HL-60 (cell line): ENCODE results near the gene TNFRSF8.

Experiments
- DNase-seq, 2 experiments: peaks; one replicate each; pipeline ENCODE4 v3.0.0-alpha.2; 2010 to 2020; ENCODE audit warnings: low read depth in 1 of 2, low spot score in 1 of 2
- H3K27ac ChIP-seq: fragments of 250-450 bp; sonication (Bioruptor Pico); replicated peaks from 2 replicates; pipeline ENCODE4 v1.5.1; 2020; ENCODE audit warnings: mild to moderate bottlenecking, moderate library complexity
- H3K27me3 ChIP-seq: fragments of 250-450 bp; sonication (Bioruptor Pico); 2 replicates; pipeline ENCODE4 v1.5.1; 2021; ENCODE audit warnings: mild to moderate bottlenecking, moderate library complexity; ENCODE audit not compliant: insufficient read depth, poor library complexity, severe bottlenecking
- H3K4me3 ChIP-seq: replicated peaks from 2 replicates; pipeline ENCODE4 v1.5.1; 2011; ENCODE audit warnings: mild to moderate bottlenecking, control low read depth, low read length; ENCODE audit not compliant: insufficient read depth
- CTCF ChIP-seq: IDR thresholded peaks from one replicate; pipeline ENCODE4 v1.5.1; 2011; ENCODE audit warnings: low read length, control low read depth, inconsistent platforms; ENCODE audit not compliant: insufficient read depth
- GABPA ChIP-seq: IDR thresholded peaks from 2 replicates; pipeline ENCODE4 v1.6.1; 2012; ENCODE audit warnings: low read depth
- POLR2AphosphoS5 ChIP-seq: IDR thresholded peaks from 2 replicates; pipeline ENCODE4 v1.6.1; 2012; ENCODE audit warnings: low read depth
- SPI1 ChIP-seq: IDR thresholded peaks from 2 replicates; pipeline ENCODE4 v1.6.1; 2012; ENCODE audit warnings: low read depth, mild to moderate bottlenecking, borderline replicate concordance
- TF ChIP-seq, protein P1 (sequence below): IDR thresholded peaks from 2 replicates; pipeline ENCODE4 v1.6.1; 2012; ENCODE audit warnings: low read depth; ENCODE audit not compliant: insufficient replicate concordance

Gene TNFRSF8

DNA sequence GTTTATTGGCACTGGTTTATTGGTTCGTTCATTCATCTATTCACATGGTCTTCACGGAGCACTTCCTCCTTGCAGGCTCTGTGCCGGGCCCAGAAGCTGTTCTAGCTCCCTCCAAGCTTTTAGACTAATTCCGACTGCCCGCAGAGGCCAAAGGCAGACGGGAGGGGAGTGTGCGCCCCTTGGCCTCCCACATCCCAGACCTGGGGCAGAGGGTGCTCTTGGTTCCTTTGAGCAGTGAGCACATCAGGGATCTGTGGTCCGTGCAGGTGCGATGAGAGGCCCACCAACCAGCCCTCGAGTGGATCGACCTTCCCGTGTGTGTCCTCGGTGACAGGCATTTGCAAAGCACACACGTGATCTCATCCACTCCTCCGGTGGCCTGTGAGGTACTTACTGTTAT, 65.0 kb downstream of the TNFRSF8 start:
- no peaks in the 10 kb centered on the region for H3K27me3 ChIP-seq
- H3K4me3 ChIP-seq, result no peak overlapping the region
- no peak for DNase-seq
- TF ChIP-seq GABPA (no peak), POLR2AphosphoS5 (no peak), CTCF (no peak), SPI1 (no peak)
- TF ChIP-seq, protein P1, sequence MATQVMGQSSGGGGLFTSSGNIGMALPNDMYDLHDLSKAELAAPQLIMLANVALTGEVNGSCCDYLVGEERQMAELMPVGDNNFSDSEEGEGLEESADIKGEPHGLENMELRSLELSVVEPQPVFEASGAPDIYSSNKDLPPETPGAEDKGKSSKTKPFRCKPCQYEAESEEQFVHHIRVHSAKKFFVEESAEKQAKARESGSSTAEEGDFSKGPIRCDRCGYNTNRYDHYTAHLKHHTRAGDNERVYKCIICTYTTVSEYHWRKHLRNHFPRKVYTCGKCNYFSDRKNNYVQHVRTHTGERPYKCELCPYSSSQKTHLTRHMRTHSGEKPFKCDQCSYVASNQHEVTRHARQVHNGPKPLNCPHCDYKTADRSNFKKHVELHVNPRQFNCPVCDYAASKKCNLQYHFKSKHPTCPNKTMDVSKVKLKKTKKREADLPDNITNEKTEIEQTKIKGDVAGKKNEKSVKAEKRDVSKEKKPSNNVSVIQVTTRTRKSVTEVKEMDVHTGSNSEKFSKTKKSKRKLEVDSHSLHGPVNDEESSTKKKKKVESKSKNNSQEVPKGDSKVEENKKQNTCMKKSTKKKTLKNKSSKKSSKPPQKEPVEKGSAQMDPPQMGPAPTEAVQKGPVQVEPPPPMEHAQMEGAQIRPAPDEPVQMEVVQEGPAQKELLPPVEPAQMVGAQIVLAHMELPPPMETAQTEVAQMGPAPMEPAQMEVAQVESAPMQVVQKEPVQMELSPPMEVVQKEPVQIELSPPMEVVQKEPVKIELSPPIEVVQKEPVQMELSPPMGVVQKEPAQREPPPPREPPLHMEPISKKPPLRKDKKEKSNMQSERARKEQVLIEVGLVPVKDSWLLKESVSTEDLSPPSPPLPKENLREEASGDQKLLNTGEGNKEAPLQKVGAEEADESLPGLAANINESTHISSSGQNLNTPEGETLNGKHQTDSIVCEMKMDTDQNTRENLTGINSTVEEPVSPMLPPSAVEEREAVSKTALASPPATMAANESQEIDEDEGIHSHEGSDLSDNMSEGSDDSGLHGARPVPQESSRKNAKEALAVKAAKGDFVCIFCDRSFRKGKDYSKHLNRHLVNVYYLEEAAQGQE, result no peak
- no peak overlapping the region for H3K27ac ChIP-seq

DNA sequence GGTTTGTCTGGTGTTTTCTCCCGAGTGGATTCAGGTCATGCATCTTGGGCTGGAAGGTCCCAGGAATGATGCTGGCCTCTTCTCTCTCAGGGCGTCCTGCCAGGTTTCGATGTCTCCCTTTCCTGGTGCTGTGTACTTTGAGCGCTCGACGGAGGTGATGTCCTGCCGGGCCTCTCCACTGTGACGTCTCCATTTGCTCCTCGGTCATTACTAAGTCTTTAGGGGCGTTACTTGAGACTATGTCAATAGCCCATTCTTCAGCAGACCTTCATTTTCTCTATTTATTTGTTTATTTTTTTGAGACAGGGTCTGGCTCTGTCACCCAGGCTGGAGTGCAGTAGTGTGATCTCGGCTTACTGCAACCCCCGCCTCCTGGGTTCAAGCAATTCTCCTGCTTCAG, 66.5 kb downstream of the TNFRSF8 start:
- Histone ChIP-seq H3K27ac (no peak overlapping the region), H3K4me3 (no peak overlapping the region), H3K27me3 (no peaks in the 10 kb centered on the region)
- no peak for DNase-seq
- TF ChIP-seq GABPA, result no peak
- TF ChIP-seq, protein P1, result no peak
- TF ChIP-seq SPI1, result no peak
- no peak for TF ChIP-seq POLR2AphosphoS5

DNA sequence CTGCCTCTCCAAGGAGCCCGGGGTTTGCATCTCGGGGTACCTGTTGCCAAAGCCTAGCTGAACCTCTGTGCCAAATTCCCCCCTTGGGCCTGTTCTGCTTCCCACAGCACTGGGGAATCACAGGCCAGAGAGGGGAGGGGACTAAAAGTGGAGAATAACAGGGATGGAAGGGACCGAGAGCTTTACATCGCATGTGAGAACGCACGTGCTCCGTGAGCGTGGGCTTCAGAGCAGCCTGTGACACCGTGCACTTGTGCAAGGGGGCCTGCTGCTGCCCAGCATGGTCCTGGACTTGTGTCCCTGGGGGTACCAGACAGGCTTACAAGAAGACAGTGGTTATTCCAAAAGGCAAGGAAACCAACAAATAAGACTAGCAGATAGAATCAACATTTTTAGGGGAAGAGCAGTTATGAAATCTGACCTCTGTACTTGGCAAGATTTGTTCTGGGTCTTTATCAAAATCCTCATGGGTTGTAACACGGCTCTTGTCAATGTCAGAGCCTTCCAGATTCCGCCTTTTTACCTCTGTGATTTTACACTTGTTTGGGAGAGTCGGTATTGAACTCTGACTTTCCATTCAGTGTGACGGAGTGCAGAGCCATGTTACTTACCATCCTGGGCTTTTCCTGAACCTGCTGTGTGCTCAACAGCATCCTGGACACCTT, 67.5 kb downstream of the TNFRSF8 start:
- DNase-seq, result no peak
- H3K4me3 ChIP-seq, result no peak overlapping the region
- H3K27me3 ChIP-seq, result no peaks in the 10 kb centered on the region
- no peak for TF ChIP-seq GABPA
- TF ChIP-seq, protein P1, result no peak
- no peak for TF ChIP-seq SPI1
- TF ChIP-seq CTCF, result no peak
- TF ChIP-seq POLR2AphosphoS5, result no peak
- no peak overlapping the region for H3K27ac ChIP-seq
